ENCODE measurements around the gene UQCRH. TPM values are rescaled to one million over a fixed set of nuclear protein-coding genes. Genes with fewer than 3 reads are reported as not detected.

UQCRH gene
- total RNA-seq, 1 donor from 2014 or later, result 326 TPM

Other genes with a start within 250 kb of the UQCRH start
- 33.4 TPM for gene PIK3R3, start 171.1 kb upstream of the UQCRH start, total RNA-seq
- gene TSPAN1, start 128.6 kb upstream of the UQCRH start, total RNA-seq, result 0.82 TPM
- not detected for gene P3R3URF, start 127.2 kb upstream of the UQCRH start, total RNA-seq
- gene POMGNT1, start 105.3 kb upstream of the UQCRH start, total RNA-seq, result 40.4 TPM
- 2.4 TPM for gene LURAP1, start 100.4 kb upstream of the UQCRH start, total RNA-seq
- 0.82 TPM for gene RAD54L, start 55.9 kb upstream of the UQCRH start, total RNA-seq
- gene LRRC41, start 82 bp upstream of the UQCRH start, total RNA-seq, result 51.0 TPM
- 7.7 TPM for gene NSUN4, start 37.1 kb downstream of the UQCRH start, total RNA-seq
- gene FAAH, start 90.6 kb downstream of the UQCRH start, total RNA-seq, result 19.6 TPM
- gene DMBX1, start 186.1 kb downstream of the UQCRH start, total RNA-seq, result not detected
- gene KNCN, start 247.9 kb downstream of the UQCRH start, total RNA-seq, result under 0.01 TPM

Data from frontal cortex (tissue), 1 donor.